DMS114 treated with DMSO at 0.1 percent for 48 hours (cell line): ENCODE measurements around the gene SCAF1.

ENCODE experiments used
- DNase-seq: peaks from one replicate; lab custom pipeline; 2025; ENCODE audit not compliant: unreplicated experiment; lab: John Stamatoyannopoulos, UW

SCAF1 gene

GRCh38 chr19:49664171-49665035 is 22.4 kb downstream of the SCAF1 start:
- DNase-seq, result peak; percentile 22

DNA sequence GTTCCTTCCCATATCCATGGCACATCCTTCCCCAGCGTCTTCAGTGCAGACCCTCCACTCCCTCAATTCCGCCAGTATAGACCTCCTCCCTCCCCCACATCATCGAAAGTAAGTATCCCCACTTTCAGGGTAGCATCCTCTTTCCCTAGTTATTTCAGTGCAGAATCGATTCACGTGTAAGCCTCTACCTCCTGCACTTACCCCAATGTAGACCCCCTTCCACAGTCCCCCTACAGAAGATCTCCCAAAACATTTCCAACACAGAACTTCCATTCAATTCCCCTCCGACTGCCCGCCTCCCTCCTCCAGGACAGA is 23.0 kb downstream of the SCAF1 start:
- no peak for DNase-seq

- DNase-seq, result peak; percentile 78
Observed at GRCh38 chr19:49665351-49666119, 23.5 kb downstream of the SCAF1 start, which contains the start of the genes BCL2L12 and IRF3. TSS of gene BCL2L12 (plus strand) at chr19:49665933. CDS start at chr19:49666693, 760 bp downstream. TSS of gene IRF3 (minus strand) at chr19:49665857. CDS start at chr19:49664838, 1,019 bp downstream.

DNA sequence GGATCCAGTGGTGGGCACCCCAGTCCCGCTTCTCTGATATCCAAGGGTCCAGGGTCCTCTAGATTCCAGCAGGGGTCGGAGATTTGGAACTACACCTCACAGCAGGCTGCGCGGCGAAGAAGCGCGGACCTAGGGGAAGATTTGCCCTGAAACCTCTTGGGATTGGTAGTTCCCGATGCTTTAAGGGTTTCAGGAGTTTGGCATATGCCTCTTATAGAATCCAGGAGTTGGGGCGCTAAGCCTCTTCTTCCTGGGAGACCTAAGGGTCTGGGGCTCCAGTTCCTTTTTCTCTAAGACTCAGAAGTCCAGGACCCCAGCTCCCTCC is 24.1 kb downstream of the SCAF1 start:
- no peak for DNase-seq

GRCh38 chr19:49667473-49667872 is 25.5 kb downstream of the SCAF1 start:
- no peak for DNase-seq

GRCh38 chr19:49669516-49669915 is 27.5 kb downstream of the SCAF1 start:
- DNase-seq, result no peak

GRCh38 chr19:49672131-49672919 is 30.3 kb downstream of the SCAF1 start:
- peak; percentile 20 for DNase-seq

DNA sequence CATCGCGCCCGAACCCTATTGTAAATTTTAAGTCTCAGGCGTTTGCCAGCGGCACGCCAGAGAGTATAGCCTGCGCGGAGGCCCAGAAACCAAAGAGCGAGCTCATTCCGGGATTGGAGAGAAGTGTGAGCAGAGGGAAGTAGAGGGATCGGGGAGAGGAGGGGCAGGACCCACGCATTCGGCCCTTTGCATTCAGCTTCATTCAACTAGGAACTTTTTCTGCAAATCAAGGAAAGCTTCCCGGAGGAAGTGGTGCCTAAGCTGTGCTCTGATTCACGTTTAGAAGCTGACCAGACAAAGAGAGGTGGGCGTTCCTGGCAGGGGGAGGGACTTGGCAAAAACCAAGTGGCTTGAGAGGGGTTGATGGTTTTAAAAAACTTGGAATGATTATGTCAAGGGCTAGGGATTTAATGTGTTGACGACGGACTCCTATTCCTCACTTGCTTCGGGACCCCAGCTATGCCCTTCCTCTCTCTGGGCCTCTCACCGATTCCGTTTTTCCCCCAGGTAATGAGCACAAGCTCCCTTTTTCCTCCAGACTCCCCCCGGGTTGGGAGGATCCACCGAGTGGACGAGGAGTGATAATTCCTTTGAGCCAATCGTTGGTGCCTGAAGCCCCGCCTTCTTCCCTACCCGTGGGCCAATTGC is 34.3 kb downstream of the SCAF1 start:
- DNase-seq, result no peak

DNA sequence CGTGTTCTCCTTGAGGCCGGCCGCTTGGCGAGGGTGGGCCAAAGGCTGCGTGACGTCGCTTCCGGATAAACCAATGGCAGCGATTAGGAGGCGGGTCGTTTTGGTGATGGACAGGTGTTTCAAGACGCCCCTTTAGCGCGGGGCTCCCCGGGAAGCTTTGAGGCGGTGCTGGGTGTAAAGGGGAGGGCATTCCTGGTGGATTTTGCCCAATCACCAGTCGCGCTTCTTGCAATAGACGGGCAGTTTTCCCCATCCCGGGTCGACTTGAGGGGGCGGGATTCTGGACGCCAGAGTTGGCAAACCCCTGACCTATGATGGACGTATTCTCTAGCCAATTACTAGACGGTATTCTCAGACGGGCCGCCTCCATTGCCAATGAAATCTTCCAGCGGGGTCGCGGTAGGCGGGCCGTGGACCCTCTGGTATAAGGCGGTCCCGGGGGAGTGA is 34.8 kb downstream of the SCAF1 start:
- DNase-seq, result peak; percentile 99

DNA sequence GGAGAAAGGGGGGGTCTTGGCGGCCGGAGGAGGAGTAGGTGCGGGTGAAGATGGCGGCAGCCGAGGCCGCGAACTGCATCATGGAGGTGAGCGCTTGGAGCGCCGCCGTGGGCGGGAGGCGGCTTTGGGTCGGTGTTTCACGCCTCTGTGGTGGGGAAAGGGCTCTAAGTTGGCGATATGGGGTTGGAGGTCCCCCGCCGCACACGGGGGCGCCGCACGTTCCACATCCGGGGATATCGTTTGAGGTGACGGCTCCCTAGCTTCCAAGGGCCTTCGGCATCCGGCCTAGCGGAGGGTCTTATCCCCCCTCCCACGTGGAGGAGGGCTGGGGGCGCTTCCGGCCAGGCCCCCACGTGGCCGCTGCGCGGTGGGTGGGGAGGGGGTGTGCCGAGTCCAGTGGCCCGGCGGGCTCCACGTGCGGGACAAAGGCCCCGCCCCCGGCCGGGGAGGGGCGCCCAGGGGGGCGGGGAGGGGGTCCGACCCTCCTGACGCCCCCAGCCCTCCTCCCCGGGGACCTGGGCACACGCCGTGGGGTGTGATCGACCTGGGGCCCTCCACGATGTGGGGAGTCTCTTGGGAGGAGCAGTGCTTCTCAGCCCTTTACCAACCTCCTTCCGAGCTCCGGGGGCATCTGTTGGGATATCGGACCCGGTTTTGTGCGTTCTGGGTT is 35.4 kb downstream of the SCAF1 start, which contains the start of gene PRMT1:
Gene PRMT1, plus strand, starts transcription at position 41 of the 670 bp plus-strand sequence. Its CDS starts 10 bp downstream, at position 51.
- no peak for DNase-seq

DNA sequence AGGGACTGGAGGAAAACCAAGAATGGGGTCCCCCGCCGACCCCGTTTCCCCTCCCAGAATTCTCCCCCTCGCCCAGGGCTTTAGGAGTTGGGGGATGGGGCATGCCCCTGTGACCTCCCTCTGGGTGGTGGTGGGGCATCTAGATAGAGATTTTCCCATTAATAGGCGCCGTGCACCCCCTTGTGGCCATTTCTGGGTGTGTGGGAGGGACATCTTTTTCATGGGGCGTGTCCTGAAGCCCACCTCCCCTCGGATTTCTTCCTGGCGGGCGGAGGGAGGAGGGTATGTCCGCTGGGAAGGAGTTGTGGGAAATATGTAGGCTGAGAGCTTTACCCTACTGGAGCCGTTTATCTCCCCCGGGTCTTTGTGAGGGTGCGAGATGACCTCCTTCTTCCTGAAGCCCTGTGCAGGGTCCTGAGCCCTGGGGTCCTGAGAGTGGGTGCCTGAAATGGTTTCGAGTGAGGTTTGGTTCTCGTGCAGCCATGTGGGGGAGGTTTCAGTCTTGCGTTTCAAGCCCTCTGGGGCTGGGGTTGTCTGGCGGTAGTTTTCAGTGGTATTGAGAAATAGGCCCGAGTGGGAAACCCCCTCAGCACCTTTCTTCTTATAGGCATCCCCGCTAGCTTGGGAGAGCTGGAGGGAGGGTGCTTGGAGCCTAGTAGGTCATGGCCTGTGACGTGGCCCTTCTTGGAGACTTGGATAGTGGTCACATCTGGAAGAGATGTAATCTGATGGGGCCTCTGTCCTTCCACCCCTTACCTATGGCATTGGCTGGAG is 36.1 kb downstream of the SCAF1 start:
- peak; percentile 48 for DNase-seq

- DNase-seq, result no peak
Observed at GRCh38 chr19:49678985-49679770, 37.2 kb downstream of the SCAF1 start.

- no peak for DNase-seq
Observed at GRCh38 chr19:49679771-49680413, 37.9 kb downstream of the SCAF1 start.

GRCh38 chr19:49680421-49681351 is 38.7 kb downstream of the SCAF1 start:
- DNase-seq, result peak; percentile 73

DNA sequence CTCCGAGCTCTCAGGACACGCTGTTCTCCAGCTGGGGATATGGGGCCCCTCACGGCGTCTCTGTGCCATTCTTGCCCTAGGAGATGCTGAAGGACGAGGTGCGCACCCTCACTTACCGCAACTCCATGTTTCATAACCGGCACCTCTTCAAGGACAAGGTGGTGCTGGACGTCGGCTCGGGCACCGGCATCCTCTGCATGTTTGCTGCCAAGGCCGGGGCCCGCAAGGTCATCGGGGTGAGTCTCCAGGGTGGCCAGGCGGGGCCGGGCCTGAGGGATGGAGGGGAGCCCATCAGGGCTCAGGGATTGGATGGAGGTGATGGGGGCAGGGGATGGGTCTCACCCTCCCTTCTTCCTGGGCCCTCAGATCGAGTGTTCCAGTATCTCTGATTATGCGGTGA is 39.8 kb downstream of the SCAF1 start:
- no peak for DNase-seq

- DNase-seq, result no peak
Observed at GRCh38 chr19:49682274-49682673, 40.3 kb downstream of the SCAF1 start.

DNA sequence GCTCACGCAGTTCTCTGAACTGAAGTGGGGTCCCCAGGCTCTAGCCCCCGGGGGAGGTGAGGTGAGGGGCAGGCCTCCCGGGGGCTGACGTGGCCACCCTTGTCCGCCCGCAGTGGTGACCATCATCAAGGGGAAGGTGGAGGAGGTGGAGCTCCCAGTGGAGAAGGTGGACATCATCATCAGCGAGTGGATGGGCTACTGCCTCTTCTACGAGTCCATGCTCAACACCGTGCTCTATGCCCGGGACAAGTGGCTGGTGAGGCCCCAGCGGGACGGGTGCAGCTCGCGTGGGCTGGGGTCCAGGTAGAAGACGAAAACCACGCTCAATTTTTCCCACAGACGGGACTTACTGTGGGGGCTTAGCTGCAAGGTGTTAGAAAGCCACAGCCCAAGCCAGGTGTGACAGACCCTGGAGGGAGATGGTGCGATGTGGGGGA is 41.8 kb downstream of the SCAF1 start:
- no peak for DNase-seq
